GM23338 (cell line): ENCODE results near the gene CDC14A. TPM values are rescaled to one million over a fixed set of nuclear protein-coding genes. Genes with fewer than 3 reads are reported as not detected.

ENCODE experiments used
- ATAC-seq: fragments of 200-7000 bp; cut with Tn5 transposase; 3 replicates; pipeline ENCODE4 v1.9.1; 2020
- DNase-seq: peaks from one replicate; pipeline ENCODE4 v3.0.0-alpha.2; 2015; ENCODE audit warnings: low spot score
- H2AFZ ChIP-seq: fragments of 200-600 bp; sonication (generic); 2 replicates; pipeline ENCODE4 v1.8.0; 2016; ENCODE audit warnings: antibody characterized with exemption, mild to moderate bottlenecking, moderate library complexity
- H3F3A ChIP-seq: fragments of 200-600 bp; sonication (generic); replicated peaks from 2 replicates; pipeline ENCODE4 v1.8.0; 2017; ENCODE audit warnings: antibody characterized with exemption, mixed run types, low read depth
- H3K27ac ChIP-seq: fragments of 200-600 bp; sonication (generic); 2 replicates; pipeline ENCODE4 v1.6.1; 2016; ENCODE audit warnings: low read depth
- H3K27me3 ChIP-seq: fragments of 200-600 bp; sonication (generic); 2 replicates; pipeline ENCODE4 v1.8.0; 2016; ENCODE audit warnings: mild to moderate bottlenecking, mixed run types, moderate library complexity; ENCODE audit not compliant: insufficient read depth
- H3K36me3 ChIP-seq: fragments of 200-600 bp; sonication (generic); 2 replicates; pipeline ENCODE4 v1.8.0; 2016; ENCODE audit warnings: mild to moderate bottlenecking; ENCODE audit not compliant: insufficient read depth
- H3K4me1 ChIP-seq: fragments of 200-600 bp; sonication (generic); 2 replicates; pipeline ENCODE4 v1.8.0; 2016; ENCODE audit warnings: mild to moderate bottlenecking, moderate library complexity; ENCODE audit not compliant: insufficient read depth
- H3K4me2 ChIP-seq: fragments of 200-600 bp; sonication (generic); 2 replicates; pipeline ENCODE4 v1.7.1; 2017; ENCODE audit warnings: mixed run types
- H3K4me3 ChIP-seq: fragments of 200-600 bp; sonication (generic); 2 replicates; pipeline ENCODE4 v1.6.1; 2016; ENCODE audit warnings: mixed run types
- H3K79me2 ChIP-seq: fragments of 200-600 bp; sonication (generic); replicated peaks from 2 replicates; pipeline ENCODE4 v1.8.0; 2017; ENCODE audit warnings: mild to moderate bottlenecking; ENCODE audit not compliant: insufficient read depth
- H3K9me2 ChIP-seq: fragments of 200-600 bp; sonication (generic); 2 replicates; pipeline ENCODE4 v1.8.0; 2017; ENCODE audit not compliant: insufficient read depth
- H4K20me1 ChIP-seq: fragments of 200-600 bp; sonication (generic); replicated peaks from 2 replicates; pipeline ENCODE4 v1.8.0; 2017; ENCODE audit warnings: mild to moderate bottlenecking; ENCODE audit not compliant: insufficient read depth
- H3K27ac Mint-ChIP-seq: 2 replicates; pipeline ENCODE4 v1.8.0; 2020; ENCODE audit warnings: inconsistent platforms, mild to moderate bottlenecking, moderate library complexity, mixed read lengths
- H3K27me3 Mint-ChIP-seq: 3 replicates; pipeline ENCODE4 v1.8.0; 2022; ENCODE audit warnings: low read depth, mild to moderate bottlenecking, moderate library complexity, mixed read lengths, inconsistent platforms; ENCODE audit not compliant: insufficient read depth, poor library complexity
- H3K36me3 Mint-ChIP-seq: 3 replicates; pipeline ENCODE4 v1.8.0; 2021; ENCODE audit warnings: low read depth, mild to moderate bottlenecking, inconsistent platforms, moderate library complexity, mixed read lengths
- H3K4me1 Mint-ChIP-seq: 3 replicates; pipeline ENCODE4 v1.8.0; 2020; ENCODE audit warnings: mild to moderate bottlenecking, inconsistent platforms, mixed read lengths
- H3K4me3 Mint-ChIP-seq: 3 replicates; pipeline ENCODE4 v1.8.0; 2021; ENCODE audit warnings: moderate library complexity, mild to moderate bottlenecking, inconsistent platforms, mixed read lengths
- H3K9me3 Mint-ChIP-seq: 3 replicates; pipeline ENCODE4 v1.8.0; 2020; ENCODE audit warnings: moderate library complexity, mild to moderate bottlenecking, inconsistent platforms, mixed read lengths
- CREB1 ChIP-seq: fragments of 250-450 bp; sonication (Bioruptor Pico); IDR thresholded peaks from 2 replicates; pipeline ENCODE4 v1.5.0; 2020; ENCODE audit warnings: low read depth, mild to moderate bottlenecking, moderate library complexity
- CTCF ChIP-seq, 2 experiments: fragments of 200-600 bp in 1 of 2; sonication (generic) in 1 of 2; conservative IDR thresholded peaks; 2 replicates each; pipeline versions ENCODE4 v1.5.1 to v1.6.1; 2016 to 2017; ENCODE audit warnings: antibody characterized with exemption in 2 of 2, low read depth in 2 of 2, mild to moderate bottlenecking in 2 of 2, moderate library complexity in 1 of 2
- ETS1 ChIP-seq: IDR thresholded peaks from 2 replicates; pipeline ENCODE4 v1.6.1; 2016; ENCODE audit warnings: antibody characterized with exemption
- EZH2 ChIP-seq: fragments of 200-600 bp; sonication (generic); IDR thresholded peaks from one replicate; pipeline ENCODE4 v1.8.0; 2017; ENCODE audit warnings: antibody characterized with exemption, mild to moderate bottlenecking, low read depth; ENCODE audit not compliant: unreplicated experiment
- EZH2phosphoT487 ChIP-seq: fragments of 200-600 bp; sonication (generic); IDR thresholded peaks from one replicate; pipeline ENCODE4 v1.8.1; 2018; ENCODE audit warnings: antibody characterized with exemption; ENCODE audit not compliant: unreplicated experiment
- JUNB ChIP-seq: IDR thresholded peaks from one replicate; pipeline ENCODE4 v1.6.1; 2016; ENCODE audit warnings: antibody characterized with exemption; ENCODE audit not compliant: unreplicated experiment
- NANOG ChIP-seq: IDR thresholded peaks from 2 replicates; pipeline ENCODE4 v1.6.1; 2016; ENCODE audit warnings: antibody characterized with exemption, borderline replicate concordance
- POLR2AphosphoS5 ChIP-seq: IDR thresholded peaks from 2 replicates; pipeline ENCODE4 v1.6.1; 2016; ENCODE audit warnings: antibody characterized with exemption, low read depth
- REST ChIP-seq: IDR thresholded peaks from one replicate; pipeline ENCODE4 v1.6.1; 2018; ENCODE audit warnings: antibody characterized with exemption; ENCODE audit not compliant: unreplicated experiment
- STAT1 ChIP-seq: IDR thresholded peaks from one replicate; pipeline ENCODE4 v1.6.1; 2016; ENCODE audit warnings: antibody characterized with exemption; ENCODE audit not compliant: unreplicated experiment
- ZNF114 ChIP-seq: fragments of 250-450 bp; sonication (Bioruptor Pico); IDR thresholded peaks from 2 replicates; pipeline ENCODE4 v1.5.0; 2020; ENCODE audit warnings: mild to moderate bottlenecking, moderate library complexity
- ZNF331 ChIP-seq: fragments of 250-450 bp; sonication (Bioruptor Pico); IDR thresholded peaks from 2 replicates; pipeline ENCODE4 v1.5.0; 2020; ENCODE audit warnings: low read depth, mild to moderate bottlenecking, moderate library complexity
- ZNF462 ChIP-seq: fragments of 250-450 bp; sonication (Bioruptor Pico); IDR thresholded peaks from 2 replicates; pipeline ENCODE4 v1.5.0; 2020; ENCODE audit warnings: mild to moderate bottlenecking, moderate library complexity
- polyA plus RNA-seq: library from polyadenylated mRNA; unstranded; fragments of >200 nt; fragmentation: Nextera tagmentation; extraction: Ambion mirVana; gene quantifications from 2 replicates; pipeline ENCODE4 v1.2.1, GENCODE V29; 2016
- total RNA-seq: library from RNA; depleted of rRNA; stranded (reverse); fragments of >200 nt; shearing (Covaris generic); gene quantifications from 2 replicates; pipeline ENCODE4 v1.2.3, GENCODE V29; 2014

The CDC14A gene
- total and polyA plus RNA-seq, 2 experiments from 2014 or later, result 11.1 to 20.8 TPM

GRCh38 chr1:100511058-100511457 lies 158.8 kb downstream of the CDC14A start:
- H3K4me1 ChIP-seq, result no peaks in the 10 kb centered on the region
- ATAC-seq (no peak), DNase-seq (no peak)
- H3K9me2 ChIP-seq, result no peaks in the 10 kb centered on the region
- H3K79me2 ChIP-seq, result no peaks in the 10 kb centered on the region
- H3K4me3 Mint-ChIP-seq, result no peak overlapping the region
- no peak for TF ChIP-seq EZH2phosphoT487
- no peak for TF ChIP-seq EZH2
- no peak for TF ChIP-seq JUNB
- no peak for TF ChIP-seq CREB1 (CRISPR knock-in tag)
- no peak for TF ChIP-seq ETS1
- TF ChIP-seq ZNF462 (CRISPR knock-in tag), result no peak
- TF ChIP-seq ZNF114, result no peak
- TF ChIP-seq STAT1, result no peak
- TF ChIP-seq NANOG, result no peak
- TF ChIP-seq REST, result no peak
- TF ChIP-seq ZNF331 (CRISPR knock-in tag), result no peak
- no peak for TF ChIP-seq POLR2AphosphoS5
- no peak for TF ChIP-seq CTCF (conservative IDR thresholded peaks at IDR 0.05; ENCODE audit: low read depth in 2 of 2)
- no peaks in the 10 kb centered on the region for H3F3A ChIP-seq
- no peaks in the 10 kb centered on the region for H3K27me3 ChIP-seq
- H3K4me3 ChIP-seq, result no peak overlapping the region
- no peaks in the 10 kb centered on the region for H3K9me3 Mint-ChIP-seq
- no peaks in the 10 kb centered on the region for H4K20me1 ChIP-seq
- H2AFZ ChIP-seq, result no peak overlapping the region
- H3K36me3 Mint-ChIP-seq, result no peaks in the 10 kb centered on the region
- no peaks in the 10 kb centered on the region for H3K36me3 ChIP-seq
- no peak overlapping the region for H3K27ac Mint-ChIP-seq
- peaks cover 6% of the 10 kb centered on the region; the same call in 2 of the 3 replicates for H3K4me1 Mint-ChIP-seq
- peaks cover 3% of the 10 kb centered on the region for H3K27me3 Mint-ChIP-seq
- no peak overlapping the region for H3K4me2 ChIP-seq
- no peak overlapping the region for H3K27ac ChIP-seq
